MM.1S (cell line): Measurements from ENCODE around the gene WDR64.

Experiments used
- DNase-seq: peaks from one replicate; pipeline ENCODE4 v3.0.0-alpha.2; 2015
- H2AFZ ChIP-seq: fragments of 300-600 bp; sonication (generic); 2 replicates; pipeline ENCODE4 v1.6.0; 2016; ENCODE audit warnings: antibody characterized with exemption, low read length
- H3F3A ChIP-seq: fragments of 300-600 bp; sonication (generic); 2 replicates; pipeline ENCODE4 v1.6.1; 2016; ENCODE audit warnings: mild to moderate bottlenecking, antibody characterized with exemption, low read length, moderate library complexity, mixed read lengths; ENCODE audit not compliant: insufficient read depth
- H3K27ac ChIP-seq: fragments of 300-600 bp; sonication (generic); 2 replicates; pipeline ENCODE4 v1.5.1; 2016; ENCODE audit warnings: mild to moderate bottlenecking, low read length
- H3K27me3 ChIP-seq: fragments of 300-600 bp; sonication (generic); replicated peaks from 2 replicates; pipeline ENCODE4 v1.6.0; 2016; ENCODE audit warnings: low read length; ENCODE audit not compliant: insufficient read depth
- H3K36me3 ChIP-seq: fragments of 300-600 bp; sonication (generic); replicated peaks from 2 replicates; pipeline ENCODE4 v1.6.1; 2016; ENCODE audit warnings: mild to moderate bottlenecking, low read length, mixed read lengths; ENCODE audit not compliant: insufficient read depth
- H3K4me1 ChIP-seq: fragments of 300-600 bp; sonication (generic); 2 replicates; pipeline ENCODE4 v1.6.1; 2016; ENCODE audit warnings: low read length, mixed read lengths
- H3K4me2 ChIP-seq: fragments of 300-600 bp; sonication (generic); 2 replicates; pipeline ENCODE4 v1.6.0; 2016; ENCODE audit warnings: low read depth, low read length
- H3K4me3 ChIP-seq: fragments of 300-600 bp; sonication (generic); 2 replicates; pipeline ENCODE4 v1.5.1; 2016; ENCODE audit warnings: low read length, mixed read lengths
- H3K79me2 ChIP-seq: fragments of 300-600 bp; sonication (generic); 2 replicates; pipeline ENCODE4 v1.6.1; 2016; ENCODE audit warnings: mixed run types, low read length, mixed read lengths
- H3K9ac ChIP-seq: fragments of 300-600 bp; sonication (generic); 2 replicates; pipeline ENCODE4 v1.6.1; 2016; ENCODE audit warnings: low read length, mixed read lengths
- H3K9me2 ChIP-seq: fragments of 300-600 bp; sonication (generic); replicated peaks from 2 replicates; pipeline ENCODE4 v1.6.1; 2016; ENCODE audit warnings: mild to moderate bottlenecking, low read length, mixed read lengths; ENCODE audit not compliant: insufficient read depth
- H3K9me3 ChIP-seq: fragments of 300-600 bp; sonication (generic); replicated peaks from 2 replicates; pipeline ENCODE4 v1.6.1; 2016; ENCODE audit warnings: mild to moderate bottlenecking, low read length, mixed read lengths; ENCODE audit not compliant: insufficient read depth
- H4K20me1 ChIP-seq: fragments of 300-600 bp; sonication (generic); 2 replicates; pipeline ENCODE4 v1.6.1; 2016; ENCODE audit warnings: mild to moderate bottlenecking, low read length, moderate library complexity, mixed read lengths; ENCODE audit not compliant: insufficient read depth
- EZH2 ChIP-seq: fragments of 300-600 bp; sonication (generic); optimal IDR thresholded peaks from 2 replicates; pipeline ENCODE3; 2017; ENCODE audit warnings: low read depth, mild to moderate bottlenecking, antibody characterized with exemption, low read length, mixed read lengths
- EZH2phosphoT487 ChIP-seq: fragments of 300-600 bp; sonication (generic); IDR thresholded peaks from 2 replicates; pipeline ENCODE4 v1.6.1; 2018; ENCODE audit warnings: antibody characterized with exemption, low read length
- TF ChIP-seq, protein P1 (sequence below): fragments of 300-600 bp; sonication (generic); IDR thresholded peaks from 2 replicates; pipeline ENCODE4 v1.5.1; 2016; ENCODE audit warnings: antibody characterized with exemption, low read length, mixed read lengths

The WDR64 gene

GRCh38 chr1:241744591-241744990, 92.5 kb downstream of the WDR64 start:
- H3F3A ChIP-seq: no peaks in the 10 kb centered on the region
- no peaks in the 10 kb centered on the region for H3K4me1 ChIP-seq
- no peaks in the 10 kb centered on the region for H3K36me3 ChIP-seq
- H3K4me3 ChIP-seq: no peak overlapping the region
- H3K27me3 ChIP-seq: no peaks in the 10 kb centered on the region
- no peak overlapping the region for H3K4me2 ChIP-seq
- TF ChIP-seq EZH2: no peak
- TF ChIP-seq EZH2phosphoT487: no peak
- TF ChIP-seq, protein P1, sequence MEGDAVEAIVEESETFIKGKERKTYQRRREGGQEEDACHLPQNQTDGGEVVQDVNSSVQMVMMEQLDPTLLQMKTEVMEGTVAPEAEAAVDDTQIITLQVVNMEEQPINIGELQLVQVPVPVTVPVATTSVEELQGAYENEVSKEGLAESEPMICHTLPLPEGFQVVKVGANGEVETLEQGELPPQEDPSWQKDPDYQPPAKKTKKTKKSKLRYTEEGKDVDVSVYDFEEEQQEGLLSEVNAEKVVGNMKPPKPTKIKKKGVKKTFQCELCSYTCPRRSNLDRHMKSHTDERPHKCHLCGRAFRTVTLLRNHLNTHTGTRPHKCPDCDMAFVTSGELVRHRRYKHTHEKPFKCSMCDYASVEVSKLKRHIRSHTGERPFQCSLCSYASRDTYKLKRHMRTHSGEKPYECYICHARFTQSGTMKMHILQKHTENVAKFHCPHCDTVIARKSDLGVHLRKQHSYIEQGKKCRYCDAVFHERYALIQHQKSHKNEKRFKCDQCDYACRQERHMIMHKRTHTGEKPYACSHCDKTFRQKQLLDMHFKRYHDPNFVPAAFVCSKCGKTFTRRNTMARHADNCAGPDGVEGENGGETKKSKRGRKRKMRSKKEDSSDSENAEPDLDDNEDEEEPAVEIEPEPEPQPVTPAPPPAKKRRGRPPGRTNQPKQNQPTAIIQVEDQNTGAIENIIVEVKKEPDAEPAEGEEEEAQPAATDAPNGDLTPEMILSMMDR: no peak
- no peaks in the 10 kb centered on the region for H3K9me3 ChIP-seq
- H3K27ac ChIP-seq: no peak overlapping the region
- H4K20me1 ChIP-seq: no peaks in the 10 kb centered on the region
- no peak overlapping the region for H2AFZ ChIP-seq
- H3K9ac ChIP-seq: no peak overlapping the region
- H3K79me2 ChIP-seq: no peaks in the 10 kb centered on the region
- DNase-seq: no peak
- H3K9me2 ChIP-seq: no peaks in the 10 kb centered on the region

GRCh38 chr1:241747992-241748391, 95.9 kb downstream of the WDR64 start:
- no peaks in the 10 kb centered on the region for H3K9me2 ChIP-seq
- H3F3A ChIP-seq: no peaks in the 10 kb centered on the region
- H3K4me1 ChIP-seq: no peaks in the 10 kb centered on the region
- H3K9ac ChIP-seq: no peak overlapping the region
- H3K27me3 ChIP-seq: no peaks in the 10 kb centered on the region
- no peak overlapping the region for H2AFZ ChIP-seq
- TF ChIP-seq, protein P1: no peak
- TF ChIP-seq EZH2phosphoT487 (no peak), EZH2 (no peak)
- no peak overlapping the region for H3K27ac ChIP-seq
- H3K9me3 ChIP-seq: no peaks in the 10 kb centered on the region
- no peak for DNase-seq
- no peaks in the 10 kb centered on the region for H3K79me2 ChIP-seq
- no peaks in the 10 kb centered on the region for H4K20me1 ChIP-seq
- H3K36me3 ChIP-seq: no peaks in the 10 kb centered on the region
- no peak overlapping the region for H3K4me3 ChIP-seq
- no peak overlapping the region for H3K4me2 ChIP-seq

- H3K9ac ChIP-seq: no peak overlapping the region
Observed at GRCh38 chr1:241749041-241749944, 97.2 kb downstream of the WDR64 start.

More at GRCh38 chr1:241749041-241749944, 97.2 kb downstream of the WDR64 start:
- Histone ChIP-seq H3K9me3 (no peaks in the 10 kb centered on the region), H3K4me3 (no peak overlapping the region), H3K27ac (no peak overlapping the region), H3K4me1 (no peaks in the 10 kb centered on the region), H3K27me3 (no peaks in the 10 kb centered on the region), H3K79me2 (no peaks in the 10 kb centered on the region), H3K36me3 (no peaks in the 10 kb centered on the region), H3F3A (no peaks in the 10 kb centered on the region), H3K4me2 (no peak overlapping the region), H3K9me2 (no peaks in the 10 kb centered on the region), H2AFZ (no peak overlapping the region), H4K20me1 (no peaks in the 10 kb centered on the region)
- TF ChIP-seq EZH2phosphoT487 (no peak), EZH2 (no peak)
- TF ChIP-seq, protein P1: no peak
- DNase-seq: no peak
